ENCODE results near the gene PSMG4.

DNA sequence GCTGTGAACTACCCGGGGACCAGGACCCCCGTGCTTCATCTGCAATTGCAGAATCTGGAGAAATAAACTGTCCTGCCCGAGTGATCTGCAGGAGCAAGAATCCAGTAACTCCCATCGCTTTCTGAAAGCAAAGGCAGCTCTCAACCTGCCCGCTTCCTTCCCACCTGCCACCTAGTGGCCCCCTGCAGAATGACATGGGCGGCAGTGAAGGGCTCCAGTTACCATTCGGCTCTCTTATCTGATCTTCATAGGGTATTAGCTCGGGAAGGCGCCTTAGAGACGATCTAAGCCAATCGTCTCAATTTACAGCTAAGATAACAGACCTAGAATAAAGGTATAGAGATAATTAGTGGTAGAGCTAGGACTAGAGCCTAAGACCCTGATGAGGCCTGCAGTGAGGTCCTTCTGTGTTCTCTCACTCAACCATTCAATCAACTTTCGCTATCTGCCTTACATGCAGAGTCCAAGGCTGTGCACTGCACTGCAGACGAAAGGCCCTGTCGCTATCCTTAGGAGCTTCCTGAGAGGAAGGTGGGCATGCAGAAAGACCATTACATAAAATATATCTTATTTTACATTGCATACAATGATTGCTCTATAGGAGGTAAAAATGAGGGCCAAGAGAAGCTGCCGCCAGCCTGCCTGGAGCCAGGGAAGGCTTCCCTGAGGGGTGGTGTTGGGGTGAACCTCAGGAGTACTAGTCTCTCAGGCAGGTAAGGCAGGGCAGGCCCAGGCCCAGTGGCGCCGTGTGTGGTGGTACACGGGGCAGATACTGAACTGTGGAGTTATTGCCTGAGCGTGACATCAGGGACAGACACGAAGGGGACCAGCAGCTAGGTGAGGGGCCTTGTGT, 7.1 kb upstream of the PSMG4 start:
- TF ChIP-seq CTCF (optimal IDR thresholded peaks at IDR 0.05 in 1 of 3, IDR thresholded peaks at IDR 0.05 in 1 of 3, conservative IDR thresholded peaks at IDR 0.05 in 1 of 3; ENCODE audit: extremely low read depth in 1 of 3, insufficient read depth in 2 of 3, low read length in 3 of 3) (peak; percentile 93 to 99 (median 95)), EZH2 (IDR thresholded peaks at IDR 0.05; ENCODE audit: low read length) (no peak)
